T-helper 2 cell treated with Interferon-gamma antibody and Interleukin-4, amounts not matched to agents 5 μg/mL and 100 μg/mL, for 36 hours (primary cell): ENCODE data around the gene NBPF19.
"Not testable (repeated sequence)": the region's sequence is repeated elsewhere in the genome, so short reads cannot be mapped to it uniquely, and the experiment has no call there.

Source experiments
- DNase-seq: peaks from one replicate; pipeline ENCODE4 v3.0.0; 2021; ENCODE audit warnings: low spot score
- H3K27ac Mint-ChIP-seq: one replicate; pipeline ENCODE4 v1.8.0; 2021; ENCODE audit warnings: mild to moderate bottlenecking, mixed read lengths
- H3K27me3 Mint-ChIP-seq: one replicate; pipeline ENCODE4 v1.8.0; 2021; ENCODE audit warnings: low read depth, mixed read lengths
- H3K36me3 Mint-ChIP-seq: one replicate; pipeline ENCODE4 v1.8.0; 2021; ENCODE audit warnings: low read depth, mixed read lengths
- H3K4me1 Mint-ChIP-seq: one replicate; pipeline ENCODE4 v1.8.0; 2021; ENCODE audit warnings: low read depth, mixed read lengths
- H3K4me3 Mint-ChIP-seq: one replicate; pipeline ENCODE4 v1.8.0; 2022; ENCODE audit warnings: mild to moderate bottlenecking, moderate library complexity, mixed read lengths
- H3K9me3 Mint-ChIP-seq: one replicate; pipeline ENCODE4 v1.8.0; 2021; ENCODE audit warnings: mixed read lengths

NBPF19 gene

GRCh38 chr1:149474745-149475144 is at the start of gene NBPF19:
Gene NBPF19, plus strand, starts transcription at chr1:149475045. Its CDS starts 888 bp downstream, at chr1:149475933.
- not testable (repeated sequence) for DNase-seq, H3K4me3 Mint-ChIP-seq, H3K4me1 Mint-ChIP-seq, H3K9me3 Mint-ChIP-seq, H3K27ac Mint-ChIP-seq, H3K27me3 Mint-ChIP-seq, H3K36me3 Mint-ChIP-seq

GRCh38 chr1:149428317-149428716 is 46.5 kb upstream of the NBPF19 start:
- H3K9me3 Mint-ChIP-seq, H3K36me3 Mint-ChIP-seq, H3K4me1 Mint-ChIP-seq, DNase-seq, H3K27ac Mint-ChIP-seq, H3K4me3 Mint-ChIP-seq, H3K27me3 Mint-ChIP-seq: not testable (repeated sequence)

GRCh38 chr1:149445451-149445850 is 29.4 kb upstream of the NBPF19 start:
- not testable (repeated sequence) for H3K4me1 Mint-ChIP-seq, H3K27ac Mint-ChIP-seq, H3K27me3 Mint-ChIP-seq, H3K4me3 Mint-ChIP-seq, DNase-seq, H3K36me3 Mint-ChIP-seq, H3K9me3 Mint-ChIP-seq

- not testable (repeated sequence) for H3K27me3 Mint-ChIP-seq, H3K4me1 Mint-ChIP-seq, H3K9me3 Mint-ChIP-seq, H3K36me3 Mint-ChIP-seq, H3K4me3 Mint-ChIP-seq, DNase-seq, H3K27ac Mint-ChIP-seq
These were observed 22.6 kb upstream of the NBPF19 start for GRCh38 chr1:149452196-149452595.

GRCh38 chr1:149452652-149453051 is 22.2 kb upstream of the NBPF19 start:
- not testable (repeated sequence) for DNase-seq, H3K27ac Mint-ChIP-seq, H3K9me3 Mint-ChIP-seq, H3K4me3 Mint-ChIP-seq, H3K4me1 Mint-ChIP-seq, H3K27me3 Mint-ChIP-seq, H3K36me3 Mint-ChIP-seq

- H3K36me3 Mint-ChIP-seq, H3K4me1 Mint-ChIP-seq, H3K27me3 Mint-ChIP-seq, H3K9me3 Mint-ChIP-seq: not testable (repeated sequence)
- H3K4me3 Mint-ChIP-seq, result peak overlapping the region; percentile 86
- peak; percentile 44 for DNase-seq
- H3K27ac Mint-ChIP-seq, result peak overlapping the region; percentile 83
These were observed 83.5 kb downstream of the NBPF19 start for GRCh38 chr1:149558350-149558825.

GRCh38 chr1:149561806-149562205 is 87.0 kb downstream of the NBPF19 start:
- H3K27ac Mint-ChIP-seq, DNase-seq, H3K4me1 Mint-ChIP-seq, H3K4me3 Mint-ChIP-seq, H3K9me3 Mint-ChIP-seq, H3K36me3 Mint-ChIP-seq, H3K27me3 Mint-ChIP-seq: not testable (repeated sequence)

- not testable (repeated sequence) for H3K4me3 Mint-ChIP-seq, DNase-seq, H3K27ac Mint-ChIP-seq, H3K4me1 Mint-ChIP-seq, H3K27me3 Mint-ChIP-seq, H3K36me3 Mint-ChIP-seq, H3K9me3 Mint-ChIP-seq
These were observed 90.6 kb downstream of the NBPF19 start for GRCh38 chr1:149565485-149565884.

- not testable (repeated sequence) for H3K9me3 Mint-ChIP-seq, DNase-seq, H3K27ac Mint-ChIP-seq, H3K4me1 Mint-ChIP-seq, H3K27me3 Mint-ChIP-seq, H3K4me3 Mint-ChIP-seq, H3K36me3 Mint-ChIP-seq
These were observed 97.9 kb downstream of the NBPF19 start for GRCh38 chr1:149572763-149573162.

- H3K27ac Mint-ChIP-seq, H3K27me3 Mint-ChIP-seq, H3K4me1 Mint-ChIP-seq, H3K9me3 Mint-ChIP-seq, H3K36me3 Mint-ChIP-seq: not testable (repeated sequence)
- H3K4me3 Mint-ChIP-seq, result peak overlapping the region; percentile 38
- peak; percentile 26 for DNase-seq
These were observed 110.7 kb downstream of the NBPF19 start for GRCh38 chr1:149585592-149585991.
